GM23248 (cell line): ENCODE results near the gene NUP133. TPM values are rescaled to one million over a fixed set of nuclear protein-coding genes. Genes with fewer than 3 reads are reported as not detected.

Experiments used
- DNase-seq: peaks from one replicate; pipeline ENCODE4 v3.0.0-alpha.2; 2015
- H2AFZ ChIP-seq: fragments of 200-600 bp; sonication (generic); 2 replicates; pipeline ENCODE4 v1.6.1; 2016; ENCODE audit warnings: antibody characterized with exemption
- H3F3A ChIP-seq: fragments of 200-600 bp; sonication (generic); 2 replicates; pipeline ENCODE4 v1.6.1; 2016; ENCODE audit warnings: mild to moderate bottlenecking, antibody characterized with exemption, mixed run types; ENCODE audit not compliant: insufficient read depth
- H3K27ac ChIP-seq: fragments of 200-600 bp; sonication (generic); 2 replicates; pipeline ENCODE4 v1.5.1; 2016; ENCODE audit warnings: mild to moderate bottlenecking
- H3K27me3 ChIP-seq: fragments of 200-600 bp; sonication (generic); replicated peaks from 2 replicates; pipeline ENCODE4 v1.6.1; 2016; ENCODE audit warnings: mild to moderate bottlenecking; ENCODE audit not compliant: insufficient read depth
- H3K36me3 ChIP-seq: fragments of 200-600 bp; sonication (generic); 2 replicates; pipeline ENCODE4 v1.6.1; 2016; ENCODE audit warnings: low read depth, mild to moderate bottlenecking
- H3K4me1 ChIP-seq: fragments of 200-600 bp; sonication (generic); 2 replicates; pipeline ENCODE4 v1.6.1; 2016; ENCODE audit warnings: mild to moderate bottlenecking; ENCODE audit not compliant: insufficient read depth
- H3K4me2 ChIP-seq: fragments of 200-600 bp; sonication (generic); one replicate; pipeline ENCODE4 v1.6.1; 2016; ENCODE audit warnings: mild to moderate bottlenecking; ENCODE audit not compliant: unreplicated experiment
- H3K4me3 ChIP-seq: fragments of 200-600 bp; sonication (generic); 2 replicates; pipeline ENCODE4 v1.5.1; 2016; ENCODE audit warnings: mild to moderate bottlenecking
- H3K79me2 ChIP-seq: fragments of 200-600 bp; sonication (generic); 2 replicates; pipeline ENCODE4 v1.6.1; 2016; ENCODE audit warnings: mild to moderate bottlenecking; ENCODE audit not compliant: insufficient read depth
- H3K9ac ChIP-seq: fragments of 200-600 bp; sonication (generic); 2 replicates; pipeline ENCODE4 v1.6.1; 2016; ENCODE audit warnings: mild to moderate bottlenecking
- H3K9me2 ChIP-seq: fragments of 200-600 bp; sonication (generic); 2 replicates; pipeline ENCODE4 v1.6.1; 2016; ENCODE audit warnings: mixed run types, mild to moderate bottlenecking, moderate library complexity; ENCODE audit not compliant: insufficient read depth
- H3K9me3 ChIP-seq: fragments of 200-600 bp; sonication (generic); one replicate; pipeline ENCODE4 v1.6.1; 2017; ENCODE audit warnings: low read depth
- H4K20me1 ChIP-seq: fragments of 200-600 bp; sonication (generic); 2 replicates; pipeline ENCODE4 v1.6.0; 2016; ENCODE audit not compliant: insufficient read depth
- EZH2 ChIP-seq: fragments of 200-600 bp; sonication (generic); IDR thresholded peaks from 2 replicates; pipeline ENCODE4 v1.6.1; 2018; ENCODE audit warnings: antibody characterized with exemption, mild to moderate bottlenecking; ENCODE audit not compliant: insufficient read depth, poor library complexity, severe bottlenecking
- EZH2phosphoT487 ChIP-seq: fragments of 200-600 bp; sonication (generic); IDR thresholded peaks from 2 replicates; pipeline ENCODE4 v1.6.1; 2018; ENCODE audit warnings: antibody characterized with exemption, moderate library complexity, mild to moderate bottlenecking, low read depth; ENCODE audit not compliant: insufficient read depth
- WGBS, 2 experiments: methylation state at CpG; one replicate each; pipeline ENCODE4 v1.1.6; 2015 to 2017; ENCODE audit warnings: low lambda C conversion rate in 2 of 2, low coverage in 1 of 2; ENCODE audit errors: missing lambda C conversion rate in 2 of 2; 5-methylcytosine and 5-hydroxymethylcytosine counted together
- in situ Hi-C: fragments of 300-500 bp; cut with MboI; formaldehyde crosslinking; loops from 2 replicates; pipeline ENCODE4 v1.15.0; 2020
- polyA plus RNA-seq: library from polyadenylated mRNA; unstranded; fragments of >200 nt; fragmentation: Nextera tagmentation; extraction: Ambion mirVana; gene quantifications from 2 replicates; pipeline ENCODE4 v1.2.1, GENCODE V29; 2016
- total RNA-seq: library from RNA; depleted of rRNA; stranded (reverse); fragments of >200 nt; shearing (Covaris generic); gene quantifications from 2 replicates; pipeline ENCODE4 v1.2.3, GENCODE V29; 2014; rRNA removed

Gene NUP133
- total RNA-seq: 26.6 and 29.1 TPM in 2 replicates
- polyA plus RNA-seq: 16.6 and 16.7 TPM in 2 replicates

DNA sequence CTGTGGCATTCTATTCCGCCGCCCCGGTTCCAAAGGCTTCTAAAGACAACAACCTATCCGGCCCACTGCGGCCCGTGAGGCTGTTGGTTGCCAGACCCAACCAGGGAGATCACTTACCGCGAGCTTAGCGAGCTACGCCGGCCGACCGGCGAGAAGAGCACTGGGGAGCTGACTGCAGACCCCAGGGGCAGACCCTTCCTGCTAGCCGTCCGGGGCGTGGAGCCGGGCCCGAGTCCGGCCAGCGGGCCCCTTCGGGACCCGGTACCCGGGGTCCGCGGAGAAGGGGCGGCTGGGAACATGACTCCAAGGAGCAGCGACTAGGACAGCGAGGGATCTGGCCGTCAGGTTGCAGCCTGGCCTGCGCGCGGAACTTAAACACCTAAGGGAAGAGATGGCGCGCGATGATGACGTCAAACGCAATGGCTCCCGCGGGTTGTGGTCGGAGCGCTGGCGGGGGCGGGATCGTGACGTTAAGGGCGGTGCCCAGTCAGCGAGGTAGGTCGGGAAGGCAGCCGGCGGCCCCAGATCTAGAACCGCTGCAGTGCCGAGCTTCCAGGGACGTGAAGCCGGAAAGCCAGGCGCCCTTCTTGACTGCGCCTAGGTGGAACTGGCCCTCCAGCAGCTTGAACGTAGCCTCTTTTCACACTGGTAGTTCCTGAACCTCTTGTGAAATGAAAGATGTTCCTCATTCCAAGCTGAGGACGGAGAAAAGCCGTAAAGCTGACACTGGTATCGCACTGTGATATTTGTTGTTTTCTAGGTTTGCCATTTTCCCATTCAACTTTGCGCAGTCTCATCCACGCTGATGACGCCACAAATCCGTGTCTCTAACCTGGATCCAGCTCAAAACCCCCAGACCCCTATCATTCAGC, at the start of gene NUP133:
NUP133 (minus strand) TSS at position 391 of the 872 bp plus-strand sequence; CDS start at position 299, 92 bp downstream.
- Histone ChIP-seq H3F3A (no peaks in the 10 kb centered on the region), H2AFZ (peak within 1 kb of the TSS; percentile 87), H3K36me3 (no peaks in the 10 kb centered on the region; the same call in 1 of the 2 replicates), H3K9me3 (no peaks in the 10 kb centered on the region), H3K27ac (peak within 1 kb of the TSS; percentile 92), H3K9me2 (no peaks in the 10 kb centered on the region), H4K20me1 (no peaks in the 10 kb centered on the region), H3K27me3 (no peaks in the 10 kb centered on the region), H3K79me2 (peaks cover 42% of the 10 kb centered on the region), H3K4me2 (peak within 1 kb of the TSS; percentile 95), H3K4me1 (peaks cover 12% of the 10 kb centered on the region), H3K9ac (peak within 1 kb of the TSS; percentile 95), H3K4me3 (peak within 1 kb of the TSS; percentile 81)
- WGBS, 2 experiments: 2% methylated on average over 60 to 61 of the region's 65 CpGs
- in situ Hi-C loops: no loop called here
- DNase-seq: peak; percentile 99
- TF ChIP-seq EZH2: no peak
- TF ChIP-seq EZH2phosphoT487: no peak

- no peaks in the 10 kb centered on the region for H3K9me3 ChIP-seq
- peak overlapping the region; percentile 98 for H3K4me3 ChIP-seq
- H3K4me2 ChIP-seq: peak overlapping the region; percentile 84
- H3K9me2 ChIP-seq: no peaks in the 10 kb centered on the region
- H3K36me3 ChIP-seq: no peaks in the 10 kb centered on the region
- DNase-seq: peak; percentile 64
- no peaks in the 10 kb centered on the region for H3F3A ChIP-seq
- peaks cover 56% of the 10 kb centered on the region for H3K79me2 ChIP-seq
- WGBS, 2 experiments: 27 to 34% methylated on average over 5 of the region's 5 CpGs
- peak overlapping the region; percentile 76 for H3K9ac ChIP-seq
- H3K27me3 ChIP-seq: no peaks in the 10 kb centered on the region
- no peak for TF ChIP-seq EZH2phosphoT487
- no peak for TF ChIP-seq EZH2
- peaks cover 16% of the 10 kb centered on the region for H3K4me1 ChIP-seq
- no peaks in the 10 kb centered on the region for H4K20me1 ChIP-seq
- peak overlapping the region; percentile 69 for H2AFZ ChIP-seq
- in situ Hi-C loops: no loop called here
- peak overlapping the region; percentile 16 for H3K27ac ChIP-seq
These were observed 49.2 kb upstream of the NUP133 start for GRCh38 chr1:229557200-229557850.

DNA sequence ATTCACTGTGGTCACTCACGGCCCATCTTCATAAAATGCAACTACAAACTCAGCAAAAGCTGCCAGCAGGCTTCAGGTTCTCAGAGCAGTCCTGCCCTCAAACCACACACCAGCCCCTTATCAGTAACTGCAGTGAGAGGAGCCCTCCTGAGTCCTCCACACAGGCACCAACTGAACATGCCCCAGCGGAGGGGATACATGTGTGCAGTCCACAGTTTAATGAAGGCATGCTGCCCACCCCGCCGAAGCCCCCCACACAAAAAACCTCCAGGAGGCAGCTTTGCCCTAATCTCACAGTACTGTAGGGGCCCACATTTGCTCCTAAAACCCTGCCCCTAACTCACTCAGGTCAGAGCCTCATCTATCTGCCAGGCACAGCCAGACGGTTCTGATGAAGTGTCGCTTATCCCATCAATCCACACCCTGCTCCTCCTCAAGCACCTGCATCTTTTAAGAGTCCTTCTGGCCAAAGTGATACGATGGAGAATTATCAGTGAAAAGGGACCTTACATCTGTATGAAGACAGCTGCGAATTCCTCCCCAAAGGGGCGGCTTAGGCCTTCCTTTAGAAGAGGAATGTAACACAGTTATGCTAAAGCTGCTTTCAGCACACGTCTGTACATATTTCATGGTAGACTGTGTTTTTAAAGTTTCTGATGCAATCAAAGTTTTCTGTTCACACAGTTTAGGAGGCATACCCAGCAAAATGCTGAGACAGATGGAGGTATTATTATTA, 46.9 kb upstream of the NUP133 start:
- Histone ChIP-seq H3K79me2 (peaks cover 79% of the 10 kb centered on the region), H3K9me3 (no peaks in the 10 kb centered on the region), H2AFZ (no peak overlapping the region), H3K4me2 (no peak overlapping the region), H3K27me3 (no peaks in the 10 kb centered on the region), H3K36me3 (no peaks in the 10 kb centered on the region), H3K27ac (no peak overlapping the region), H3K9ac (0 out of 2 replicates have a peak overlapping the region, but pooled peaks have one; percentile 2), H3K4me3 (no peak overlapping the region), H3K9me2 (no peaks in the 10 kb centered on the region), H4K20me1 (no peaks in the 10 kb centered on the region), H3K4me1 (peaks cover 16% of the 10 kb centered on the region), H3F3A (no peaks in the 10 kb centered on the region)
- no peak for DNase-seq
- TF ChIP-seq EZH2phosphoT487: no peak
- TF ChIP-seq EZH2: no peak
- in situ Hi-C loops: no loop called here
- WGBS, 2 experiments: 68 to 74% methylated on average over 9 to 10 of the region's 10 CpGs

DNA sequence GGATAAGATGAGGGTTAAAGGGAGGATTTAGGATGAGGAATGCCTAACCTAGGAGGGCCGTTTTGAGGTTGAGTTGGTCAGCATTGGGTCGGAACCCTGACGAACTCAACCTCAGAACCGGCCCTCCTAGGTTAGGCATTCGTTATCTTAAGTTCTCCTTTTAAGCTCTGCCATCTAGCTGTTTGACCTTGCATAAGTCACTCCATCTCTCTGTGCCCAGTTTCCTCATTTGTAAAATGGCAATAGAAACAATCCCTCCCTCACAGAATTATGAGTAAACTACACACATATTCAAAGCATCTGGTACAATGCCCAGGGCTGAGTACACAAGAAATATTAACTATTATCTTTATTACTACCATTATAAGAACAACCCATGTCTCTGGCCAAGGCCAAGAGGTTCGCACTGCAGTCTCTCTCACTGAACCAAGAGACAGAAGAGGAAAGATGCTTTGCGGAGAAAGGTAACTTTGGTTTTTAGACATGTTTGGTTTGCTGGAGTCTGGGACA, 45.5 kb upstream of the NUP133 start:
- Histone ChIP-seq H3K4me2 (no peak overlapping the region), H3F3A (no peaks in the 10 kb centered on the region), H3K9me3 (no peaks in the 10 kb centered on the region), H3K36me3 (no peaks in the 10 kb centered on the region; the same call in 1 of the 2 replicates), H4K20me1 (no peaks in the 10 kb centered on the region), H3K27me3 (no peaks in the 10 kb centered on the region), H3K4me3 (no peak overlapping the region), H3K79me2 (peaks cover 91% of the 10 kb centered on the region), H3K9me2 (no peaks in the 10 kb centered on the region), H3K4me1 (peaks cover 16% of the 10 kb centered on the region), H2AFZ (no peak overlapping the region), H3K27ac (no peak overlapping the region), H3K9ac (no peak overlapping the region)
- 86 to 87% methylated on average over 7 of the region's 7 CpGs for WGBS, 2 experiments
- in situ Hi-C loops: no loop called here
- TF ChIP-seq EZH2phosphoT487 (no peak), EZH2 (no peak)
- peak; percentile 33 for DNase-seq
